ENCODE data around the gene STIMATE.

- TF ChIP-seq TAF1 (conservative IDR thresholded peaks at IDR 0.05) (no peak), RAD21 (IDR thresholded peaks at IDR 0.05) (no peak), CTCF (IDR thresholded peaks at IDR 0.05; ENCODE audit: low read depth, low read length, missing input control) (no peak), HNF4G (IDR thresholded peaks at IDR 0.05) (no peak)
These were observed 73.3 kb downstream of the STIMATE start for GRCh38 chr3:52824037-52824436.
